GM04503 (cell line): ENCODE results near the gene ISX.

ENCODE experiments used
- DNase-seq: peaks from one replicate; pipeline ENCODE4 v3.0.0-alpha.2; 2012; ENCODE audit warnings: low read depth

Gene ISX

GRCh38 chr22:35113341-35113740 is 47.4 kb downstream of the ISX start:
- DNase-seq = no peak

- DNase-seq = no peak
These were observed 48.4 kb downstream of the ISX start for GRCh38 chr22:35114131-35114980.

GRCh38 chr22:35115515-35115914 is 49.6 kb downstream of the ISX start:
- no peak for DNase-seq

DNA sequence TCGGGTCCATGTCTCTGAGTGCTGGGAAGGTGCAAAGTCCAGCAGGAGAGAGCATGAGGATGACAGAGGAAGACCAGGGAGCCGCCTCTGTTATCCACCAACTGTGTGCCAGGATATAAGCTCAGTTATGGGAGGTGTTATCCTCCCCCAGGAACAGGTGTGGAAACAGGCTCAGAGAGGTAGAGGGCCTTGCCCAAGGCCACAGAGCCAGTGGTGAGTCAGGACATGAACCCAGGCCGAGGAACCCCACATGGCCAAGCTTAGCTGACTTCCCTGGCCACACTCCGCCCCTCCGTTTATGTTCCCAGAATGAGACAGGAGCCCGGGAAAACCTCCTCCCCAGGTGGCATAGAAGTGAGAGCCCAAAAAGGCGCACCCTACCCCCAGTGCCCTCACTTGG is 50.3 kb downstream of the ISX start:
- DNase-seq = no peak

GRCh38 chr22:35116817-35117216 is 50.9 kb downstream of the ISX start:
- DNase-seq = no peak

GRCh38 chr22:35119494-35119893 is 53.5 kb downstream of the ISX start:
- DNase-seq = no peak

- DNase-seq = no peak
These were observed 58.8 kb downstream of the ISX start for GRCh38 chr22:35124691-35125219.

DNA sequence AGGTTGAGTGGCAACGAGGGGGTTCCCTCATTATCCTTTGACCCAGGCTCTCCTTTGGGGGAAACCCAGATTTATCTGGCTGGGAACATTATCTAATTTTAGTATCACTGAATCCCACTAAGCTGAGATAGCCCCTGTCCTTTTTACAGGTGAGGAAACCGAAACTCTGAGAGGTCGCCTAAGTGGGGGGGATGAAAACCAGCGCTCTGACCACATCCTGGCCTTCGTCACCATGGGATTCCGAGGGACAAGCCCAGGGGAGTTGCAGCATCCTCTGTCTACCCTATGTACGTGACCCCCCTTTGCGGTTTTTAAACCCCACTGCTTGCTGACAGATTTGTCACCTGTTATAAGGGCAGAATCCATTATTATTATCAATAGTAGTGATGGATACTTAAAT is 61.0 kb downstream of the ISX start:
- no peak for DNase-seq

GRCh38 chr22:35128637-35129036 is 62.7 kb downstream of the ISX start:
- no peak for DNase-seq

GRCh38 chr22:35131525-35132000 is 65.6 kb downstream of the ISX start:
- DNase-seq = no peak

DNA sequence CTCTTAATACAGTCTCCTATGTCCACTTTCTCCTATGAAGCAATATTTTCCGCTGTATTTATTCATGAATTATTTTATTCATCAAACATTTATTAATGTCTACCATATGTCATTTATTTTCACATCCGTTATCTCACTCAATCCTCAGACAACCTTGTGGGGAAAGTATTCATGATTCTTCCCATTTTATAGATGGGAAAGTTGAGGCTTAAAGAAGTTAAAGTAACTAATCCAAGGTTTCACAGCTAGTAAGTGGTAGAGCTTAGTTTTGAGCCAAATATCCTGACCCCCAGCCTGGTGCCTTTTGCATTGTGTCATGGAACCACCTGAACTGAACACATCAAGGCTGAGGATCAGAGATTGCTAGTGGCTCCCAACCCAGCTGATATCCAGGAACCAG is 66.6 kb downstream of the ISX start:
- no peak for DNase-seq

- DNase-seq = no peak
These were observed 67.9 kb downstream of the ISX start for GRCh38 chr22:35133702-35134380.

- no peak for DNase-seq
These were observed 68.7 kb downstream of the ISX start for GRCh38 chr22:35134637-35135036.

DNA sequence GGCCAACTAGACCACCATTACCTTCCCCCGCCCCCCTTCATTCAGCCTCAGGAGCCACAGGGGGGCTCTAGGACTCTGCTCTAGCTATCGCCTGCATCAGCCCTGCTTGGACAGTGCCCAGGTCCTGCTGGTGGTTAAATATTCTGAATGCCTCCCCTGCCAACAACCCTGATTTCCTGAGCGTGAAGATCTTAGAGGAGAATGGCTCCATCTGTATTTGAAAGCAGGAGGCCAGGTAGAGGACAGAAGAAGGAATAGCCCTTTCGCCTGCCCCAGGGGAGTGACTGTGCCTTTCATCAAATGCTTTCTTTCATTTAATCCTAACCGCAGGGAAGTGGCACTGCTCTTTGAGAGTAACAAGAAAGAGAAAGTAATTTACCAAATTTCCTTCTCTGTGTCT is 69.2 kb downstream of the ISX start:
- no peak for DNase-seq
